Bronchial epithelial cell (primary cell): ENCODE data around the gene APCDD1. TPM values are rescaled to one million over a fixed set of nuclear protein-coding genes. Genes with fewer than 3 reads are reported as not detected.

ENCODE experiments used
- DNase-seq: peaks from one replicate; pipeline ENCODE4 v3.0.0-alpha.2; 2010; ENCODE audit warnings: low read depth
- FAIRE-seq: peaks from 2 replicates; lab custom pipeline; 2011; peaks lifted over from hg19 to GRCh38; lab: Jason Lieb, UNC
- H3K27me3 ChIP-seq: 2 replicates; pipeline ENCODE4 v1.5.1; 2011; ENCODE audit warnings: low read length; ENCODE audit not compliant: control insufficient read depth, insufficient read depth
- H3K36me3 ChIP-seq: 2 replicates; pipeline ENCODE4 v1.5.1; 2011; ENCODE audit warnings: low read length; ENCODE audit not compliant: control insufficient read depth, insufficient read depth
- H3K4me3 ChIP-seq: 2 replicates; pipeline ENCODE4 v1.5.1; 2011; ENCODE audit warnings: mild to moderate bottlenecking, low read depth, low read length, control low read depth
- CTCF ChIP-seq: IDR thresholded peaks from 2 replicates; pipeline ENCODE4 v1.5.1; 2011; ENCODE audit warnings: mild to moderate bottlenecking, moderate library complexity, low read length, control low read depth, inconsistent platforms; ENCODE audit not compliant: insufficient read depth, severe bottlenecking
- total RNA-seq: library from RNA; depleted of rRNA; stranded (reverse); fragments of >200 nt; gene quantifications from 2 replicates; pipeline ENCODE4 v1.2.1, GENCODE V29; 2014

Gene APCDD1
- total RNA-seq, 1 donor from 2014 or later: under 0.01 TPM

GRCh38 chr18:10514601-10515000, 60.2 kb downstream of the APCDD1 start:
- Histone ChIP-seq H3K36me3 (no peaks in the 10 kb centered on the region), H3K4me3 (no peak overlapping the region), H3K27me3 (no peaks in the 10 kb centered on the region)
- DNase-seq (no peak), FAIRE-seq (no peak)
- no peak for TF ChIP-seq CTCF

GRCh38 chr18:10515456-10515855, 61.0 kb downstream of the APCDD1 start:
- no peaks in the 10 kb centered on the region for H3K36me3 ChIP-seq
- TF ChIP-seq CTCF: no peak
- FAIRE-seq (peak; percentile 75), DNase-seq (peak; percentile 69)
- H3K4me3 ChIP-seq: no peak overlapping the region
- no peaks in the 10 kb centered on the region for H3K27me3 ChIP-seq

GRCh38 chr18:10516078-10516477, 61.6 kb downstream of the APCDD1 start:
- FAIRE-seq (no peak), DNase-seq (no peak)
- TF ChIP-seq CTCF: no peak
- Histone ChIP-seq H3K27me3 (no peaks in the 10 kb centered on the region), H3K4me3 (no peak overlapping the region), H3K36me3 (no peaks in the 10 kb centered on the region)

- peak; percentile 31 for TF ChIP-seq CTCF
- DNase-seq: no peak
- Histone ChIP-seq H3K27me3 (no peaks in the 10 kb centered on the region), H3K36me3 (no peaks in the 10 kb centered on the region), H3K4me3 (no peak overlapping the region)
- no peak for FAIRE-seq
These were observed 64.3 kb downstream of the APCDD1 start for GRCh38 chr18:10518595-10519255.

- Histone ChIP-seq H3K36me3 (no peaks in the 10 kb centered on the region), H3K4me3 (no peak overlapping the region), H3K27me3 (no peaks in the 10 kb centered on the region)
- no peak for TF ChIP-seq CTCF
- no peak for DNase-seq
- FAIRE-seq: no peak
These were observed 64.9 kb downstream of the APCDD1 start for GRCh38 chr18:10519366-10519765.
